Subcutaneous adipose tissue (tissue), 4 donors: ENCODE data around the gene CEACAM5. TPM values are rescaled to one million over a fixed set of nuclear protein-coding genes. Genes with fewer than 3 reads are reported as not detected.

Experiments
- CTCF ChIP-seq: fragments of 450-650 bp; IDR thresholded peaks from one replicate; pipeline ENCODE4 v1.5.1; 2016; ENCODE audit warnings: low read depth, mild to moderate bottlenecking, control low read depth, antibody characterized with exemption, moderate library complexity
- total RNA-seq, 4 donors: library from RNA; depleted of rRNA; stranded (reverse); fragments of >200 nt; gene quantifications; one replicate each; pipeline ENCODE4 v1.1.0, GENCODE V29; 2016

Gene CEACAM5
- total RNA-seq, 4 donors from 2014 or later, result 0.17 to 1.6 TPM; not detected in 2

GRCh38 chr19:41734156-41734555 lies 25.7 kb downstream of the CEACAM5 start:
- TF ChIP-seq CTCF, result no peak

DNA sequence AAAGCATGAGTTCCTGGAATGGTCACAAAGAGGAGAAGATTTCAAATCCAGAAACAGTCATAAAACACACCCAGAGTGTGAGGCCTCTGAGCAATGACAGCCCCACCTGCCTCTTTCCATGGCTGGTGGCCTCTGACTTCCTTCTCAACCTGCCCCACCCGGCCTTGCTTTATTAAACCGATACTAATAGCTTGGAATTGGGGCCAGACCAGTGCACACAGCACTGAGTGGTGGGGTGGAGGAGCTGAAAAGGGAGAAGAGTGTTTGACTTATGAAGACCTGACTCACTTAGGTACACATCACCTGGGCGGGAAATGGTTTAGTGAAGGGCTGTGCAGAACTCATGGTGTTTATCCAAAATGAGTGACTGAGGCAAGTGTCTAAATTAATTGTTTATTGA lies 26.2 kb downstream of the CEACAM5 start:
- TF ChIP-seq CTCF, result no peak

DNA sequence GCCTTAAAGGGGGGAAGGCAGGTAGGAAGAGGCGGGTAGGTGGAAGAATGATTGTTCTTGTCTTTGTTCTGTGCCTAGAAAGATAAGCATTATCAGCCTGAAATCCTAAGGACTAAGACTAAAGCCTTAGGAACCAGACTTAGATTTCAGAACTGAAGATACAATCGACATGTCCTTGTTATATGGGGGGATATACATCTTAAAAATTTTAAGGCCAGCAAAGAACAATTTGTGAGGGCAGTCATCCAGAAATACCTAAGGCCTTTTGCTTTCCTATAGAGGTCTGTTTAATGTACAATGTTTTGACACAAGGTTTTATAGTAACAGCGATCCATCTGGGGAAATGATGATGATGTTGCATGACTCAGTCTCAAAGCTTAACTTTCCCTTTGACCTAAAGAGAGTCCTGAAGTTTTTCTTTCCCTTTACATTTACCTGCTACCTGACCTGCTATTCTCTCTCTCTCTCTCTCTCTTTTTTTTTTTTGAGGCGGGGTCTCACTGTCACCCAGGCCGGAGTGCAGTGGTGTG lies 26.7 kb downstream of the CEACAM5 start:
- TF ChIP-seq CTCF, result no peak

- no peak for TF ChIP-seq CTCF
These were observed 30.9 kb downstream of the CEACAM5 start for GRCh38 chr19:41739361-41739760.

GRCh38 chr19:41740415-41741243 lies 32.2 kb downstream of the CEACAM5 start:
- no peak for TF ChIP-seq CTCF

GRCh38 chr19:41741244-41741554 lies 32.8 kb downstream of the CEACAM5 start:
- no peak for TF ChIP-seq CTCF

DNA sequence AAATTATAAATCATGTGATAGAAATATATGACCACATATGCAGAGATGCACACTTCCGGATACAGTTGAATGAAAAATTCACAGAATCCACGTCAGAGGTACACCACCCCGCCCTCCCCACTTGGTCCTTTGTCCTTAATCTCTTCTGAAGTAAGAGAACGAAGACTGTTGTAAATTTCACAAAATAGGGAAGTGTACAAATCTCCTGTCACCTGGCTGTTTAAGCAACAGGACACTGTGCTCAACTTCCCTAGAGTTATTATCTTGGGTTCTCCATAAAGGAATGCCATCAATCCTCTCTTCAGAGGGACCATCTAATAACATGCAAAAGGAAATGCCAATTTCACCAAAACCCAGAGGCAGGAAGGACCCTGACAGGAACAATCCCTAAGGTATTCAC lies 36.4 kb downstream of the CEACAM5 start:
- no peak for TF ChIP-seq CTCF
